ENCODE measurements around the gene BICC1.

BICC1 gene

GRCh38 chr10:58481569-58482109, 31.0 kb upstream of the BICC1 start:
- TF ChIP-seq POLR2A (IDR thresholded peaks at IDR 0.05; ENCODE audit: extremely low read depth, insufficient read length), result no peak
- no peak for TF ChIP-seq MAX (IDR thresholded peaks at IDR 0.05; ENCODE audit: low read depth, low read length)
- no peak for TF ChIP-seq CTCF (IDR thresholded peaks at IDR 0.05; ENCODE audit: low read depth, low read length)
- no peak for TF ChIP-seq MYC (IDR thresholded peaks at IDR 0.05; ENCODE audit: low read depth, low read length)
- no peak overlapping the region for H3K4me3 ChIP-seq (ENCODE audit: low read depth, low read length)
- no peak for DNase-seq (ENCODE audit: low read depth)

- no peak for DNase-seq (ENCODE audit: low read depth)
- H3K4me3 ChIP-seq (ENCODE audit: low read depth, low read length), result no peak overlapping the region
- TF ChIP-seq MYC (IDR thresholded peaks at IDR 0.05; ENCODE audit: low read depth, low read length) (no peak), POLR2A (IDR thresholded peaks at IDR 0.05; ENCODE audit: extremely low read depth, insufficient read length) (no peak), CTCF (IDR thresholded peaks at IDR 0.05; ENCODE audit: low read depth, low read length) (no peak), MAX (IDR thresholded peaks at IDR 0.05; ENCODE audit: low read depth, low read length) (no peak)
These were observed 25.9 kb upstream of the BICC1 start for GRCh38 chr10:58486821-58487220.

GRCh38 chr10:58488921-58489320, 23.8 kb upstream of the BICC1 start:
- TF ChIP-seq CTCF (IDR thresholded peaks at IDR 0.05; ENCODE audit: low read depth, low read length) (no peak), MAX (IDR thresholded peaks at IDR 0.05; ENCODE audit: low read depth, low read length) (no peak), POLR2A (IDR thresholded peaks at IDR 0.05; ENCODE audit: extremely low read depth, insufficient read length) (no peak), MYC (IDR thresholded peaks at IDR 0.05; ENCODE audit: low read depth, low read length) (no peak)
- H3K4me3 ChIP-seq (ENCODE audit: low read depth, low read length), result no peak overlapping the region
- DNase-seq (ENCODE audit: low read depth), result no peak

- H3K4me3 ChIP-seq (ENCODE audit: low read depth, low read length), result no peak overlapping the region
- TF ChIP-seq CTCF (IDR thresholded peaks at IDR 0.05; ENCODE audit: low read depth, low read length), result no peak
- no peak for TF ChIP-seq MAX (IDR thresholded peaks at IDR 0.05; ENCODE audit: low read depth, low read length)
- no peak for TF ChIP-seq MYC (IDR thresholded peaks at IDR 0.05; ENCODE audit: low read depth, low read length)
- TF ChIP-seq POLR2A (IDR thresholded peaks at IDR 0.05; ENCODE audit: extremely low read depth, insufficient read length), result no peak
- no peak for DNase-seq (ENCODE audit: low read depth)
These were observed 9.7 kb upstream of the BICC1 start for GRCh38 chr10:58502956-58503355.

GRCh38 chr10:58508316-58508715, 4.4 kb upstream of the BICC1 start:
- DNase-seq (ENCODE audit: low read depth), result no peak
- H3K4me3 ChIP-seq (ENCODE audit: low read depth, low read length), result no peak overlapping the region
- no peak for TF ChIP-seq MYC (IDR thresholded peaks at IDR 0.05; ENCODE audit: low read depth, low read length)
- TF ChIP-seq CTCF (IDR thresholded peaks at IDR 0.05; ENCODE audit: low read depth, low read length), result no peak
- no peak for TF ChIP-seq POLR2A (IDR thresholded peaks at IDR 0.05; ENCODE audit: extremely low read depth, insufficient read length)
- TF ChIP-seq MAX (IDR thresholded peaks at IDR 0.05; ENCODE audit: low read depth, low read length), result no peak
